Measurements from ENCODE around the gene E2F6. TPM values are rescaled to one million over a fixed set of nuclear protein-coding genes. Genes with fewer than 3 reads are reported as not detected.
"Not testable (repeated sequence)": the region's sequence is repeated elsewhere in the genome, so short reads cannot be mapped to it uniquely, and the experiment has no call there.

E2F6 gene
- total RNA-seq, 1 donor from 2014 or later = 13.3 TPM

- no peak for DNase-seq
Measured at GRCh38 chr2:11411768-11412448, 54.1 kb downstream of the E2F6 start.

DNA sequence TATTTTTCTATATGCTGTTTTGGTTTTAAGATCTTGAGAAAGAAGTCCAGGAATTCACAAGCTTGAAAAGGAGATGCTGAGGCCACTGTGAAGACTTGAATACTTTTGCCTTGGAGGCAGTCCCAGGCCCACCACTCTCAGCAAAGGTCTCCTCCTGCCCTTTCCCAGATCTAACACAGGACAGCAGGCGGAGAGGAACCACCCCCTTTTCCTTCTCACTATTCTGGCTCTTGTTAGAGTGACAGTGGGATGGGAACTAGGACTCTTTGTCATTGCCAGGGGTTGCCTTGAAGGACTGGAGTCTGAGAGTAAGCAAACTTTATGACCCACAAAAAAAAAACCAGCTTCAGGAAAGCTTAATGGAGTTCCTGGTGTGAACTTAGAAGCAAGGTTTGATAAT is 54.7 kb downstream of the E2F6 start:
- no peak for DNase-seq

GRCh38 chr2:11410101-11410500 is 55.9 kb downstream of the E2F6 start:
- no peak for DNase-seq

DNA sequence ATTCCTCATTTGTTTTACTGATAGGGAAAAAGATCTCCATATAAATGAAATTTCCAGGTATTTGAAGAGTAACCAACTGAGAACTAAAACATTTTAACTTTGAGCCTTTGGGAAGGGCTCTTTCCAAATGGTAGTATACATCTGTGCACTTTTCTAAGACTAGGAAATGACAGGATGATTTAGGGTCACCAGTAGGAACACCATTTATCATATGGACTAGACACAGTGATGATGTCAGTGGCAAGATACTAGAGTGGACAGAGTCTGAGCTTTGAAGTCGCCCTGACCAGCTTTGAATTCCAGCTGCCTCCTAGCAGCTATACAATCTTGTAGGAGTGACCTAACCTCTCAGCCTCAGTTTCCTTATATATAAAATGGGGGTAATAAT is 56.4 kb downstream of the E2F6 start:
- no peak for DNase-seq

DNA sequence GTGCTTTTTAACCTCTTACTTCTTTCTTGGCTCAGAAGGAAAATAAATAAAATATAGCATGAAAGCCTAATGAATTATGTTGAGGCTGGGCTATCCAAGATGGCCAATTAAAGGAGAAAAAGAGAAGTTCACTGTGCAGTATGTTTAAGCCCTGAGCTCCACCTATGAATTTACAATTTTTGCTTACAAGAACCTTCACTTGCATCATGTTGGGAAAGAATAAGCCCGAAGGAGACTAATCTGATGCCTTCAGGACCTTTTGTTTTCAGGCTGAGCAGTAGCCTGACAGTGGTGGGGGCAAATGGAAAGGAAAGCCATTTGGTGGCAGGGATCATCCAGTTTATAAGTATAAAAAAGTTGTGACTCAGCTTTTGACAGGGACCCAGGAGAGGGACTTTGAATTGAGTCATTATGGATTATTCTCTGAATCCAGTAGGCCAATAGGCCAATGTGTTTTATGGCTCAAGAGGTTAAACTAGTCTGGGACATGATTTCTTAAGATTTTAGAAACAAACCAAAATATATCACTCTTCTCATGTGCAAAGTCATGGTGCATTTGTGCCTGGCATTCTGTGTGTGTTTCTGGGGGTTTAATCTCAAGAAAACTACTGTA is 56.9 kb downstream of the E2F6 start:
- DNase-seq = no peak

- no peak for DNase-seq
Measured at GRCh38 chr2:11407413-11407812, 58.5 kb downstream of the E2F6 start.

GRCh38 chr2:11406958-11407381 is 59.0 kb downstream of the E2F6 start:
- DNase-seq = peak; percentile 74

DNA sequence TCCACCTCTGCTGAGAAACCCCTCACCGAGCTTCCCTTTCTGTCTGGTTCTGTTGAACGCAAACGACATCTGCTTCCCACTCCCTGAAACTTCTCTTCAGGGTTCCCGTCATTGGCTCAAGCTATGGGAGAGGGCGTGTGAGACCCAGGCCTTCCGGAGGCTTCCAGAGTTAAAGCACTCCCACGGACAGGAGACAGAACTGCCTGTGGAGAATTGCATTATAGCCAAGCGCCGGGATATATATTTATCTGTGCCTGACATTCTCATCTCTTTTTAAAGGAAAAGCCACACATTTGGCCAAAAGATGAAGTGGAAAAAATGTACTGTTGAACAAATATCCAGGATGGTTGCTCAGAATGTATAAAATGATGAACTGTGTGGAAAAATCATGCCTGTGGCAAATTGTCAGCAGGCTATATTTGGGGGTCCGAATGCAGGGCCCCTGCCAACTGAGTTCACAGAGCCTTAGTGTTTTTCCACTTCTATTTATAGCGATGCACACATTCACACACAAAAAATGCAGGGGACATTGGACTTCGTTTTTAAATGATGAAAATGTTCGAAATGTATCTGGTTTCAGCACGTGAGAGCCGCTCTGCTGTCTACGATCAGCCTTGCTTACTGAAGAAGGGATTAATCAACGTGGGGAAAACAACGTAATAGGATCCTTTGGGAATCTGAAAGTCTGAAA is 59.5 kb downstream of the E2F6 start:
- no peak for DNase-seq

- DNase-seq = no peak
Measured at GRCh38 chr2:11405599-11406266, 60.2 kb downstream of the E2F6 start.

DNA sequence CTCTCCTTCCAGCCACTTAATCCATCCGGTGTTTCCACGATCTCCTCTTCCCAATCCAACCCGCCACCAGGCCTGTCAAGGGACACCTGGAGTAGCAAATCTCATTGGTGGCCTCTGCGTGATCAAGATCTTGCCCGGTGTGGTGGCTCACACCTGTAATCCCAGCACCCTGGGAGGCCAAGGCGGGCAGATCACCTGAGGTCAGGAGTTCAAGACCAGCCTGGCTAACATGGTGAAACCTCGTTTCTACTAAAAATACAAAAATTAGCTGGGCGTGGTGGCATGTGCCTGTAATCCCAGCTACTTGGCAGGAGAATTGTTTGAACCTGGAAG is 60.9 kb downstream of the E2F6 start:
- not testable (repeated sequence) for DNase-seq

GRCh38 chr2:11404376-11405073 is 61.4 kb downstream of the E2F6 start:
- DNase-seq = no peak

DNA sequence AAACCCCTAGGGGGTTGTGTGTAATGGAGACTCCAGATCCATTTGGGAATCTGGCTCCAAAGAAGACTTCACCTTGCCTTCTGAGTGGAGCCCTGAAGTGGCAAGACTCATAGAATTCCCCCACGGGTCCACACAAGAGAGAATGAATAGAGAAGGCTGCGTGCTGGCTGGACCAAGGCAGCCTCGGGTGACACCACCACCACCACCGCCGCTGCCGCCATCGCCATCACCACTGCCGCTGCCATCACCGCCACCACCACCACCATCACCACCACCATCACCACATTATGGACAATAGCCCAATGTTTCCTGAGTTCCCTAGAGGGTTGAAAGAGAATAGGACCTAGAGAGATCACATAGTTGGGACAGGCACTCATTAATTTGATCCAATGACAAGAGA is 63.5 kb downstream of the E2F6 start:
- no peak for DNase-seq

GRCh38 chr2:11399438-11399762 is 66.6 kb downstream of the E2F6 start:
- no peak for DNase-seq

DNA sequence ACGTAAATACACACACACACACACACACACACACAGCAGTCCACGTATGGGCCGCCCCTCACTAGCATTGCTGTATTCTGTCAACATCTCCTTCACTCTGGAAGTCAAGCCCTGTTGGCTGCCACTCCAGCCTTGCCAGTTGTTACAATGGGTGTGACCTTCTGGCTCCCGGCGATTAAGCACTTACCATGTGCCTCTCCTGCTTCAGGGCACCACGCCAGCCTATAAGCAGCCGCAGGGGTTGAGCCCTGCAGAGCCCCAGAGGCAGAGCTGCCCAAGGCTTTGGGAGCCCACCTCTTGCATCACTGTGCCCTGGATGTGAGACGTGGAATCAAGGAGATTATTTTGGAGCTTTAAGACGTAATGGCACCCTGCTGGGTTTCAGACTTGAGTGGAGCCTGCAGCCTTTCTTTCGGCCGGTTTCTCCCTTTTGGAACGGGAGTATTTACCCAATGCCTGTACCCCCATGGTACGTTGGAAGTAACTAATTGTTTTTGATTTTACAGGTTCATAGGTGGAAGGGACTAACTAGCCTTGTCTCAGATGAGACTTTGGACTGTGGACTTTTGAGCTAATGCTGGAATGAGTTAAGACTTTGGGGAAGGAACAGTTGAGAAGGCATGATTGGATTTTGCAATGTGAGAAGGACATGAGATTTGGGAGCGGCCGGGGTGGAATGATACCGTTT is 67.1 kb downstream of the E2F6 start:
- no peak for DNase-seq

DNA sequence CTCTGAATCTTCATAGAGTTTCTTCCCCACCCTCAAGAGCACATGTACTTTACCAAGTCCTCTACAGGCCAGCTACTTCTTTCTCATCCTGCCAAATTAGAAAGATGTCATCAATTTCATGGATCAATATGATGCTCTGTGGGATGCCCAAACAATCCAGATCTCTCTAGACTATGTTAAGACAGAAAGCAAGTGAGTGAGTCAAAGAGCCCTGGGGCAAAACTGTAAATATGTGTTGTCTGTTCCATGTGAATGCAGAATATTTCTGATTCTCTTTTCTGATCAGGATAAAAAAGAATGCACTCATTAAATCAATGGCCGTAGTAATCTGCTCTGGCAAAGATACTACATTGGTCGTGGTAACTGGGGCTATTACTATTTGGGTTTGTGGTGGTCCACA is 68.4 kb downstream of the E2F6 start:
- DNase-seq = no peak

DNA sequence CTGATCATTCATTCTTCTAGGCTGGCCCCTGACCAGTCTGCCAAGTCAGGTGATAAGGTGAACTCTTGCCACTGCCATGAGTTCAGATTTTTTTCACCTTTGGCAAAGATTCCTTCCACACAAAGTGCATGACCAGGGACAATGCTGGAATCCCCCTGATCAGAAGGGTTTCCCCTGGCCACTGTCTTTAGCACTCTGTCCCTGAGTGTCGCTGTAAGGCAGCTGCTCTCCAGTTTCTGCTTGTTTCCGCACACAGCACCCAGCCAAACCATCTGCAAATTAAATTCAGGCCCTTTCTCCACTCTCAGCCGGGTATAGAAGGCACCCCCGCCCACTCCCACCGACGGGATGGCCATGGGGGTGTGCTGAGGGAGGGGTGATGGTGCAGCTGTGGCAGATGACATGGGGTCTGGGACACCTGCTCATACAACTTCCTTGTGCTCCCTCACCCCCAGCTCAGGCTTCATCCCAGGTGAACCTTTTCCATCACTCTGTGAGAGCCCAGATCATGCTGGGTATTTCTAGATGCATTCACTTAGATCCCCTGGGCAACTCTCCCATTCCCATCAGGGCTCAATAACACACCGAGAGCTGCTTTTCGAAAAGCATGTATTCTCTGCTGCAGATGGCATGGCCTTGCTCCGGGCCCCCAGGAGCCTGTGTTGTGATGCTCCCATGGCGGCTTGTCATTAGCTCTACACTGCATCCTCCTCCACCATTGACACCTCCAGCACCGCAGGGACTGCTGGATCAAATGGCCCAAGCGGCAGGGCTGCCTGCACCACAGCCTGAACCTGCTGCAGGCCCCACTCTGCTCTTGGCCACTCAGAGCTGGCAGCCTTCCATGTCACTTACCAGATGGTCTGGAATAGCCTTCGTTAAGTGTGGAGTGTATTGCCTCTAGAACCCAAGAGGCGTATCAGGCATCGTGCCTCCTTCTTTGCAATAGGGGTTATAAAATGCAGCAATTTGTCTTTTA is 69.2 kb downstream of the E2F6 start:
- no peak for DNase-seq

- no peak for DNase-seq
Measured at GRCh38 chr2:11396021-11396420, 69.9 kb downstream of the E2F6 start.

GRCh38 chr2:11395389-11395788 is 70.6 kb downstream of the E2F6 start:
- no peak for DNase-seq
